GM23338 (cell line): ENCODE results near the gene SCYGR4.

Experiments used
- CTCF ChIP-seq, 2 experiments: fragments of 200-600 bp in 1 of 2; sonication (generic) in 1 of 2; conservative IDR thresholded peaks; 2 replicates each; pipeline versions ENCODE4 v1.5.1 to v1.6.1; 2016 to 2017; ENCODE audit warnings: antibody characterized with exemption in 2 of 2, low read depth in 2 of 2, mild to moderate bottlenecking in 2 of 2, moderate library complexity in 1 of 2
- EZH2 ChIP-seq: fragments of 200-600 bp; sonication (generic); IDR thresholded peaks from one replicate; pipeline ENCODE4 v1.8.0; 2017; ENCODE audit warnings: antibody characterized with exemption, mild to moderate bottlenecking, low read depth; ENCODE audit not compliant: unreplicated experiment
- EZH2phosphoT487 ChIP-seq: fragments of 200-600 bp; sonication (generic); IDR thresholded peaks from one replicate; pipeline ENCODE4 v1.8.1; 2018; ENCODE audit warnings: antibody characterized with exemption; ENCODE audit not compliant: unreplicated experiment
- STAT1 ChIP-seq: IDR thresholded peaks from one replicate; pipeline ENCODE4 v1.6.1; 2016; ENCODE audit warnings: antibody characterized with exemption; ENCODE audit not compliant: unreplicated experiment

GRCh38 chr2:227614246-227614645, 3.1 kb upstream of the SCYGR4 start:
- no peak for TF ChIP-seq EZH2phosphoT487
- TF ChIP-seq CTCF (conservative IDR thresholded peaks at IDR 0.05; ENCODE audit: low read depth in 2 of 2): no peak
- TF ChIP-seq STAT1: no peak
- TF ChIP-seq EZH2: no peak
